SH-SY5Y (cell line): ENCODE data around the gene GTPBP8.

Experiments
- GATA2 ChIP-seq: IDR thresholded peaks from 2 replicates; pipeline ENCODE4 v1.6.1; 2011; ENCODE audit warnings: mild to moderate bottlenecking, low read depth, low read length
- GATA3 ChIP-seq: IDR thresholded peaks from 2 replicates; pipeline ENCODE4 v1.6.1; 2011; ENCODE audit warnings: low read depth, mild to moderate bottlenecking, low read length, moderate library complexity

DNA sequence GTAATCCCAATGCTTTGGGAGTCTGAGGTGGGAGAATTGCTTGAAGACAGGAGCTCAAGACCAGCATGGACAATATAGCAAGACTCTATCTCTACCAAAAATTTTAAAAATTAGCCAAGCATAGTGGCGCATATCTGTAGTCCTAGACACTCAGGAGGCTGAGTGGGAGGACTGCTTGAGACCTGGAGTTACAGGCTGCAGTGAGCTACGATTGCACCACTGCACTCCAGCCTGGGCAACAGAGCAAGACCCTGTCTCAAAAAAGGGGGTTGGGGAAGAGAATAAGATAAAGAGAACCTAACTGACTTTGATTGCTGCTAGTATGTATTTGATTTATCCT, 16.6 kb upstream of the GTPBP8 start:
- TF ChIP-seq GATA3 = no peak
- no peak for TF ChIP-seq GATA2
